CD4-positive, CD25-positive, alpha-beta regulatory T cell (primary cell): ENCODE results near the gene ZSCAN23. TPM values are rescaled to one million over a fixed set of nuclear protein-coding genes. Genes with fewer than 3 reads are reported as not detected.
A peak's percentile ranks its signal among the peaks of the same experiment; 100 is the strongest.

Experiments used
- ATAC-seq, 2 donors: fragments of 150-1000 bp; cut with Tn5 transposase; one replicate each; pipeline ENCODE4 v1.10.0; 2021; ENCODE audit warnings: low read depth in 2 of 2, moderate number of reproducible peaks in 2 of 2, moderate library complexity in 1 of 2
- DNase-seq, 3 donors: peaks; one replicate each; pipeline versions ENCODE4 v3.0.0 to v3.0.0-alpha.2; 2012 to 2022; ENCODE audit warnings: mixed read lengths in 1 of 3
- H3K27ac ChIP-seq: one replicate; pipeline ENCODE4 v1.7.0; 2013; ENCODE audit warnings: mild to moderate bottlenecking, low read length; ENCODE audit not compliant: insufficient read depth, poor library complexity, severe bottlenecking
- H3K27me3 ChIP-seq: one replicate; pipeline ENCODE4 v1.7.0; 2013; ENCODE audit warnings: low read length; ENCODE audit not compliant: control insufficient read depth, insufficient read depth
- H3K36me3 ChIP-seq: one replicate; pipeline ENCODE4 v1.7.0; 2013; ENCODE audit warnings: mild to moderate bottlenecking, low read length, moderate library complexity; ENCODE audit not compliant: control insufficient read depth, insufficient read depth
- H3K4me1 ChIP-seq: 2 replicates; pipeline ENCODE4 v1.7.0; 2013; ENCODE audit warnings: mild to moderate bottlenecking, low read length; ENCODE audit not compliant: insufficient read depth, control insufficient read depth, poor library complexity, severe bottlenecking
- H3K4me3 ChIP-seq: one replicate; pipeline ENCODE4 v1.7.0; 2013; ENCODE audit warnings: low read depth, mild to moderate bottlenecking, low read length, moderate library complexity
- H3K9me3 ChIP-seq, 2 experiments: 1 replicate in 1 of 2; 2 replicates in 1 of 2; pipeline ENCODE4 v1.7.0; 2013; ENCODE audit warnings: low read length in 2 of 2, mild to moderate bottlenecking in 1 of 2, moderate library complexity in 1 of 2; ENCODE audit not compliant: control insufficient read depth in 2 of 2
- H3K27ac Mint-ChIP-seq, 3 donors: one replicate each; pipeline ENCODE4 v1.8.0; 2020 to 2022; ENCODE audit warnings: mild to moderate bottlenecking in 3 of 3, mixed read lengths in 3 of 3, moderate library complexity in 2 of 3
- H3K27me3 Mint-ChIP-seq: one replicate; pipeline ENCODE4 v1.8.0; 2022; ENCODE audit warnings: mild to moderate bottlenecking, mixed read lengths
- H3K36me3 Mint-ChIP-seq: one replicate; pipeline ENCODE4 v1.8.0; 2020; ENCODE audit warnings: mixed read lengths
- H3K4me1 Mint-ChIP-seq, 4 donors: one replicate each; pipeline ENCODE4 v1.8.0; 2020 to 2022; ENCODE audit warnings: mixed read lengths in 4 of 4, mild to moderate bottlenecking in 1 of 4
- H3K4me3 Mint-ChIP-seq, 4 donors: one replicate each; pipeline ENCODE4 v1.8.0; 2020 to 2022; ENCODE audit warnings: mild to moderate bottlenecking in 4 of 4, mixed read lengths in 4 of 4, moderate library complexity in 3 of 4
- H3K9me3 Mint-ChIP-seq, 7 donors: one replicate each; pipeline ENCODE4 v1.8.0; 2020 to 2022; ENCODE audit warnings: mixed read lengths in 7 of 7, mild to moderate bottlenecking in 3 of 7, moderate library complexity in 2 of 7
- polyA plus RNA-seq, 4 donors: library from polyadenylated mRNA; unstranded; fragments of 300-500 nt; fragmentation: Illumina TruSeq; gene quantifications; one replicate each; pipeline ENCODE4 v1.2.3, GENCODE V29; 2021
- total RNA-seq: library from RNA; stranded (reverse); gene quantifications from one replicate; pipeline ENCODE4 v1.2.3, GENCODE V29; 2022

ZSCAN23 gene
- total and polyA plus RNA-seq, 5 donors from 2014 or later = 0.09 to 0.69 (median 0.13) TPM; not detected in 2

GRCh38 chr6:28429781-28430180 lies 13.5 kb downstream of the ZSCAN23 start:
- peaks cover 21% of the 10 kb centered on the region for H3K27me3 Mint-ChIP-seq

GRCh38 chr6:28425944-28426541 lies 17.2 kb downstream of the ZSCAN23 start:
- peak overlapping the region in 1 of 3 donors; percentile 16 for H3K27ac Mint-ChIP-seq
- ATAC-seq (no peak), DNase-seq (peak in 1 of 3 donors; percentile 35)
- peaks cover 3% of the 10 kb centered on the region for H3K27me3 ChIP-seq
- no peaks in the 10 kb centered on the region for H3K4me1 ChIP-seq
- H3K27me3 Mint-ChIP-seq = peaks cover 29% of the 10 kb centered on the region
- H3K4me3 ChIP-seq = no peak overlapping the region
- no peaks in the 10 kb centered on the region for H3K36me3 ChIP-seq
- H3K4me1 Mint-ChIP-seq = peaks cover 0 to 5% (median 1%) of the 10 kb centered on the region in 4 donors
- no peak overlapping the region for H3K27ac ChIP-seq
- H3K36me3 Mint-ChIP-seq = no peaks in the 10 kb centered on the region
- peaks cover 0 to 4% (median 0%) of the 10 kb centered on the region in 7 donors for H3K9me3 Mint-ChIP-seq
- no peaks in the 10 kb centered on the region for H3K9me3 ChIP-seq
- no peak overlapping the region for H3K4me3 Mint-ChIP-seq

More at GRCh38 chr6:28429781-28430180, 13.5 kb downstream of the ZSCAN23 start:
- Mint-ChIP-seq H3K9me3 (peaks cover 0 to 4% (median 0%) of the 10 kb centered on the region in 7 donors), H3K27ac (no peak overlapping the region), H3K36me3 (no peaks in the 10 kb centered on the region), H3K4me3 (no peak overlapping the region), H3K4me1 (peaks cover 0 to 5% (median 1%) of the 10 kb centered on the region in 4 donors)
- DNase-seq (no peak), ATAC-seq (no peak)
- H3K27me3 ChIP-seq = no peaks in the 10 kb centered on the region
- H3K36me3 ChIP-seq = no peaks in the 10 kb centered on the region
- no peaks in the 10 kb centered on the region for H3K4me1 ChIP-seq
- H3K27ac ChIP-seq = no peak overlapping the region
- H3K4me3 ChIP-seq = no peak overlapping the region
- no peaks in the 10 kb centered on the region for H3K9me3 ChIP-seq

DNA sequence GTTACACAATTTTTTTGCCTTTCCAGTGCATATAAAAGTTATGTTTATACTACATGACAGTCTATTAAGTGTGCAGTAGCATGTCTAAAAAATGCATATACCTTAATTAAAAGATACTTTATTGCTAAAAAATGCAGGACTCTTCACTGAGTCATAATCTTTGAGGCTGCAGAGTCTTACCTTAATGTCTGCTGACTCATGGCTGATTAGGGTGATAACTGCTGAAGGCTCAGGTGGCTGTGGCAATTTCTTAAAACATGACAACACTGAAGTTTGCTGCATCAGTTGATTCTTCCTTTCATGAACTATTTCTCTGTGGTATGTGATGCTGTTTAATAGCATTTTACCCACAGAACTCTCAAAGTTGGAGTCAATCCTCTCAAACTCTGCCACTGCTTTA lies 19.1 kb downstream of the ZSCAN23 start:
- Mint-ChIP-seq H3K4me3 (no peak overlapping the region), H3K9me3 (peaks cover 0 to 2% (median 0%) of the 10 kb centered on the region in 7 donors), H3K36me3 (peaks cover under 1% of the 10 kb centered on the region), H3K27me3 (peaks cover 39% of the 10 kb centered on the region), H3K4me1 (peaks cover 0 to 5% (median 1%) of the 10 kb centered on the region in 4 donors), H3K27ac (no peak overlapping the region)
- no peaks in the 10 kb centered on the region for H3K36me3 ChIP-seq
- H3K4me1 ChIP-seq = no peaks in the 10 kb centered on the region
- DNase-seq (peak in 1 of 3 donors; percentile 19), ATAC-seq (no peak)
- no peak overlapping the region for H3K4me3 ChIP-seq
- peaks cover 3% of the 10 kb centered on the region for H3K27me3 ChIP-seq
- H3K27ac ChIP-seq = no peak overlapping the region
- no peaks in the 10 kb centered on the region for H3K9me3 ChIP-seq

- no peak overlapping the region for H3K4me3 Mint-ChIP-seq
- ATAC-seq (no peak), DNase-seq (no peak)
- Histone ChIP-seq H3K9me3 (no peaks in the 10 kb centered on the region), H3K27ac (no peak overlapping the region), H3K27me3 (peaks cover 5% of the 10 kb centered on the region), H3K4me1 (no peaks in the 10 kb centered on the region), H3K36me3 (no peaks in the 10 kb centered on the region), H3K4me3 (no peak overlapping the region)
- H3K9me3 Mint-ChIP-seq = no peaks in the 10 kb centered on the region
- H3K4me1 Mint-ChIP-seq = peaks cover 0 to 5% (median 1%) of the 10 kb centered on the region in 4 donors
- no peak overlapping the region for H3K27ac Mint-ChIP-seq
- peaks cover 40% of the 10 kb centered on the region for H3K27me3 Mint-ChIP-seq
- H3K36me3 Mint-ChIP-seq = peaks cover 4% of the 10 kb centered on the region
Measured at GRCh38 chr6:28423546-28423945, 19.7 kb downstream of the ZSCAN23 start.

- no peak overlapping the region for H3K4me3 Mint-ChIP-seq
- H3K9me3 Mint-ChIP-seq = no peaks in the 10 kb centered on the region
- peaks cover 0 to 6% (median 0%) of the 10 kb centered on the region in 4 donors for H3K4me1 Mint-ChIP-seq
Measured at GRCh38 chr6:28413681-28414080, 29.6 kb downstream of the ZSCAN23 start.

DNA sequence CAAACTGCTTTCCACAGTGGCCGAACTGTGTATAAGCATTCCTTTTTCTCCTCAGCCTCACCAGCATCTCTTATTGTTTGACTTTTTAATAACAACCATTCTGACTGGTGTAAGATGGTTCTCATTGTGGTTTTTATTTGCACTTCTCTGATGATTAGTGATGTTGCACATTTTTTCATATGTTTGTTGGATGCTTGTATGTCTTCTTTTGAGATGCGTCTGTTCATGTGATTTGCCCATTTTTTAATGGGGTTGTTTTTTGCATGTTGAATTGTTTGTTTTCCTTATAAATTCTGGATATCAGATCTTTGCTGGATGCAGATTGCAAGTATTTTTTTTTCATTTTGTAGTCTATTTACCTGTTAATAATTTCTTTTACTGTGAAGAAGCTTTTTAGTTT lies 32.5 kb downstream of the ZSCAN23 start:
- H3K36me3 Mint-ChIP-seq = no peaks in the 10 kb centered on the region
- peaks cover 31% of the 10 kb centered on the region for H3K27me3 Mint-ChIP-seq
- no peaks in the 10 kb centered on the region for H3K4me1 ChIP-seq
- H3K9me3 ChIP-seq = no peaks in the 10 kb centered on the region
- H3K27me3 ChIP-seq = peaks cover 17% of the 10 kb centered on the region
- no peak overlapping the region for H3K27ac ChIP-seq
- ATAC-seq = no peak
- H3K27ac Mint-ChIP-seq = no peak overlapping the region
- peaks cover 0 to 3% (median 0%) of the 10 kb centered on the region in 7 donors for H3K9me3 Mint-ChIP-seq
- H3K4me3 Mint-ChIP-seq = no peak overlapping the region
- no peaks in the 10 kb centered on the region for H3K36me3 ChIP-seq
- no peak overlapping the region for H3K4me3 ChIP-seq
- no peak for DNase-seq
- peaks cover 0 to 6% (median 0%) of the 10 kb centered on the region in 4 donors for H3K4me1 Mint-ChIP-seq

More at GRCh38 chr6:28413681-28414080, 29.6 kb downstream of the ZSCAN23 start:
- no peaks in the 10 kb centered on the region for H3K9me3 ChIP-seq
- peaks cover 14% of the 10 kb centered on the region for H3K27me3 ChIP-seq
- H3K27ac ChIP-seq = no peak overlapping the region
- ATAC-seq (no peak), DNase-seq (no peak)
- no peaks in the 10 kb centered on the region for H3K36me3 Mint-ChIP-seq
- H3K36me3 ChIP-seq = no peaks in the 10 kb centered on the region
- H3K4me3 ChIP-seq = no peak overlapping the region
- no peak overlapping the region for H3K27ac Mint-ChIP-seq
- H3K27me3 Mint-ChIP-seq = peaks cover 30% of the 10 kb centered on the region
- H3K4me1 ChIP-seq = no peaks in the 10 kb centered on the region

- H3K9me3 ChIP-seq = no peaks in the 10 kb centered on the region
- H3K27me3 ChIP-seq = peaks cover 17% of the 10 kb centered on the region
- DNase-seq (peak in 1 of 3 donors; percentile 60), ATAC-seq (no peak)
- no peaks in the 10 kb centered on the region for H3K4me1 ChIP-seq
- Mint-ChIP-seq H3K36me3 (no peaks in the 10 kb centered on the region), H3K4me3 (no peak overlapping the region), H3K27ac (no peak overlapping the region), H3K27me3 (peaks cover 38% of the 10 kb centered on the region), H3K4me1 (peaks cover 0 to 6% (median 0%) of the 10 kb centered on the region in 4 donors), H3K9me3 (peaks cover 0 to 8% (median 0%) of the 10 kb centered on the region in 7 donors)
- no peak overlapping the region for H3K4me3 ChIP-seq
- H3K27ac ChIP-seq = no peak overlapping the region
- no peaks in the 10 kb centered on the region for H3K36me3 ChIP-seq
Measured at GRCh38 chr6:28408076-28408802, 35.1 kb downstream of the ZSCAN23 start.
